ENCODE data around the gene SH3RF2. TPM values are rescaled to one million over a fixed set of nuclear protein-coding genes. Genes with fewer than 3 reads are reported as not detected.
A peak's percentile ranks its signal among the peaks of the same experiment; 100 is the strongest.

Gene SH3RF2
- total and polyA plus RNA-seq, 2 experiments from 2014 or later: 35.1 to 35.4 TPM

- H4K20me1 ChIP-seq (ENCODE audit: insufficient read depth, poor library complexity, severe bottlenecking): no peaks in the 10 kb centered on the region
- H3K36me3 ChIP-seq (replicated peaks; ENCODE audit: insufficient read depth, low read depth): no peaks in the 10 kb centered on the region
- TF ChIP-seq, protein P1, sequence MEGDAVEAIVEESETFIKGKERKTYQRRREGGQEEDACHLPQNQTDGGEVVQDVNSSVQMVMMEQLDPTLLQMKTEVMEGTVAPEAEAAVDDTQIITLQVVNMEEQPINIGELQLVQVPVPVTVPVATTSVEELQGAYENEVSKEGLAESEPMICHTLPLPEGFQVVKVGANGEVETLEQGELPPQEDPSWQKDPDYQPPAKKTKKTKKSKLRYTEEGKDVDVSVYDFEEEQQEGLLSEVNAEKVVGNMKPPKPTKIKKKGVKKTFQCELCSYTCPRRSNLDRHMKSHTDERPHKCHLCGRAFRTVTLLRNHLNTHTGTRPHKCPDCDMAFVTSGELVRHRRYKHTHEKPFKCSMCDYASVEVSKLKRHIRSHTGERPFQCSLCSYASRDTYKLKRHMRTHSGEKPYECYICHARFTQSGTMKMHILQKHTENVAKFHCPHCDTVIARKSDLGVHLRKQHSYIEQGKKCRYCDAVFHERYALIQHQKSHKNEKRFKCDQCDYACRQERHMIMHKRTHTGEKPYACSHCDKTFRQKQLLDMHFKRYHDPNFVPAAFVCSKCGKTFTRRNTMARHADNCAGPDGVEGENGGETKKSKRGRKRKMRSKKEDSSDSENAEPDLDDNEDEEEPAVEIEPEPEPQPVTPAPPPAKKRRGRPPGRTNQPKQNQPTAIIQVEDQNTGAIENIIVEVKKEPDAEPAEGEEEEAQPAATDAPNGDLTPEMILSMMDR (IDR thresholded peaks at IDR 0.05; ENCODE audit: poor library complexity): no peak
- TF ChIP-seq EZH2 (IDR thresholded peaks at IDR 0.05; ENCODE audit: borderline replicate concordance) (no peak), EZH2phosphoT487 (IDR thresholded peaks at IDR 0.05; ENCODE audit: low read depth, severe bottlenecking, unreplicated experiment) (no peak)
- H2AFZ ChIP-seq: no peak overlapping the region
- no peak for DNase-seq (ENCODE audit: low spot score)
- H3K9me3 ChIP-seq (ENCODE audit: low read depth): no peaks in the 10 kb centered on the region
- no peaks in the 10 kb centered on the region for H3K9me2 ChIP-seq (replicated peaks; ENCODE audit: insufficient read depth)
- H3K79me2 ChIP-seq: peaks cover 4% of the 10 kb centered on the region
- peaks cover 8% of the 10 kb centered on the region for H3K4me1 ChIP-seq (ENCODE audit: insufficient read depth)
- WGBS (ENCODE audit: low lambda C conversion rate, missing lambda C conversion rate): 89% methylated on average over 6 of the region's 6 CpGs
- H3K4me2 ChIP-seq: no peak overlapping the region
- H3K27ac ChIP-seq: peak overlapping the region; percentile 45
- no peaks in the 10 kb centered on the region for H3K27me3 ChIP-seq
- no peak overlapping the region for H3K4me3 ChIP-seq
These were observed 70.3 kb downstream of the SH3RF2 start for GRCh38 chr5:146006470-146007190.

GRCh38 chr5:146007270-146007669 lies 70.9 kb downstream of the SH3RF2 start:
- peak overlapping the region; percentile 45 for H3K27ac ChIP-seq

GRCh38 chr5:146007989-146008388 lies 71.6 kb downstream of the SH3RF2 start:
- 42% methylated on average over 4 of the region's 4 CpGs for WGBS (ENCODE audit: low lambda C conversion rate, missing lambda C conversion rate)
- Histone ChIP-seq H3K4me2 (peak overlapping the region; percentile 30), H3K27me3 (no peaks in the 10 kb centered on the region), H3K36me3 (replicated peaks; ENCODE audit: insufficient read depth, low read depth) (no peaks in the 10 kb centered on the region), H2AFZ (no peak overlapping the region), H3K9me2 (replicated peaks; ENCODE audit: insufficient read depth) (no peaks in the 10 kb centered on the region), H3K79me2 (no peaks in the 10 kb centered on the region), H3K27ac (peak overlapping the region; percentile 45), H3K9me3 (ENCODE audit: low read depth) (no peaks in the 10 kb centered on the region), H3K4me1 (ENCODE audit: insufficient read depth) (peaks cover 8% of the 10 kb centered on the region), H3K4me3 (no peak overlapping the region), H4K20me1 (ENCODE audit: insufficient read depth, poor library complexity, severe bottlenecking) (no peaks in the 10 kb centered on the region)
- TF ChIP-seq EZH2phosphoT487 (IDR thresholded peaks at IDR 0.05; ENCODE audit: low read depth, severe bottlenecking, unreplicated experiment) (no peak), EZH2 (IDR thresholded peaks at IDR 0.05; ENCODE audit: borderline replicate concordance) (no peak)
- TF ChIP-seq, protein P1 (IDR thresholded peaks at IDR 0.05; ENCODE audit: poor library complexity): no peak
- DNase-seq (ENCODE audit: low spot score): no peak

More at GRCh38 chr5:146007270-146007669, 70.9 kb downstream of the SH3RF2 start:
- no peaks in the 10 kb centered on the region for H3K79me2 ChIP-seq
- no peaks in the 10 kb centered on the region for H3K9me2 ChIP-seq (replicated peaks; ENCODE audit: insufficient read depth)
- no peaks in the 10 kb centered on the region for H3K27me3 ChIP-seq
- DNase-seq (ENCODE audit: low spot score): peak; percentile 23
- H4K20me1 ChIP-seq (ENCODE audit: insufficient read depth, poor library complexity, severe bottlenecking): no peaks in the 10 kb centered on the region
- no peak overlapping the region for H2AFZ ChIP-seq
- 71% methylated on average over 3 of the region's 3 CpGs for WGBS (ENCODE audit: low lambda C conversion rate, missing lambda C conversion rate)
- H3K4me2 ChIP-seq: no peak overlapping the region
- peaks cover 8% of the 10 kb centered on the region for H3K4me1 ChIP-seq (ENCODE audit: insufficient read depth)
- no peaks in the 10 kb centered on the region for H3K36me3 ChIP-seq (replicated peaks; ENCODE audit: insufficient read depth, low read depth)
- no peak overlapping the region for H3K4me3 ChIP-seq
- H3K9me3 ChIP-seq (ENCODE audit: low read depth): no peaks in the 10 kb centered on the region
- TF ChIP-seq, protein P1 (IDR thresholded peaks at IDR 0.05; ENCODE audit: poor library complexity): peak; percentile 18
- TF ChIP-seq EZH2 (IDR thresholded peaks at IDR 0.05; ENCODE audit: borderline replicate concordance): no peak
